ENCODE measurements around the gene WIPF1.
"Not testable (repeated sequence)": the region's sequence is repeated elsewhere in the genome, so short reads cannot be mapped to it uniquely, and the experiment has no call there.

WIPF1 gene

GRCh38 chr2:174571669-174572323, 25.8 kb downstream of the WIPF1 start:
- no peak for DNase-seq (ENCODE audit: low read depth in 2 of 2)

- DNase-seq (ENCODE audit: low read depth in 2 of 2), result no peak
These were observed 27.2 kb downstream of the WIPF1 start for GRCh38 chr2:174570318-174570958.

- DNase-seq (ENCODE audit: low read depth in 2 of 2), result no peak
These were observed 27.9 kb downstream of the WIPF1 start for GRCh38 chr2:174569678-174570077.

GRCh38 chr2:174568425-174568824, 29.2 kb downstream of the WIPF1 start:
- no peak for DNase-seq (ENCODE audit: low read depth in 2 of 2)

- no peak for DNase-seq (ENCODE audit: low read depth in 2 of 2)
These were observed 30.7 kb downstream of the WIPF1 start for GRCh38 chr2:174566871-174567270.

- no peak for DNase-seq (ENCODE audit: low read depth in 2 of 2)
These were observed 33.9 kb downstream of the WIPF1 start for GRCh38 chr2:174563530-174564282.

- DNase-seq (ENCODE audit: low read depth in 2 of 2), result no peak
These were observed 35.6 kb downstream of the WIPF1 start for GRCh38 chr2:174561972-174562370.

- no peak for DNase-seq (ENCODE audit: low read depth in 2 of 2)
These were observed 36.2 kb downstream of the WIPF1 start for GRCh38 chr2:174561283-174561971.

GRCh38 chr2:174560737-174561136, 36.9 kb downstream of the WIPF1 start:
- DNase-seq (ENCODE audit: low read depth in 2 of 2), result no peak

GRCh38 chr2:174555998-174556397, 41.6 kb downstream of the WIPF1 start:
- DNase-seq (ENCODE audit: low read depth in 2 of 2), result no peak

GRCh38 chr2:174554529-174555150, 43.0 kb downstream of the WIPF1 start:
- DNase-seq (ENCODE audit: low read depth in 2 of 2), result no peak

- DNase-seq (ENCODE audit: low read depth in 2 of 2), result peak in 1 of 2 donors; percentile 2
These were observed 43.7 kb downstream of the WIPF1 start for GRCh38 chr2:174553811-174554493.

- no peak for DNase-seq (ENCODE audit: low read depth in 2 of 2)
These were observed 44.7 kb downstream of the WIPF1 start for GRCh38 chr2:174552880-174553279.

- DNase-seq (ENCODE audit: low read depth in 2 of 2), result no peak
These were observed 45.9 kb downstream of the WIPF1 start for GRCh38 chr2:174551697-174552096.

- not testable (repeated sequence) for DNase-seq (ENCODE audit: low read depth in 2 of 2)
These were observed 49.0 kb downstream of the WIPF1 start for GRCh38 chr2:174548646-174549045.

GRCh38 chr2:174548021-174548420, 49.6 kb downstream of the WIPF1 start:
- DNase-seq (ENCODE audit: low read depth in 2 of 2), result not testable (repeated sequence)

GRCh38 chr2:174546519-174547506, 50.8 kb downstream of the WIPF1 start:
- no peak for DNase-seq (ENCODE audit: low read depth in 2 of 2)

GRCh38 chr2:174545240-174545639, 52.4 kb downstream of the WIPF1 start:
- no peak for DNase-seq (ENCODE audit: low read depth in 2 of 2)

- no peak for DNase-seq (ENCODE audit: low read depth in 2 of 2)
These were observed 52.8 kb downstream of the WIPF1 start for GRCh38 chr2:174544802-174545201.

GRCh38 chr2:174544156-174544555, 53.4 kb downstream of the WIPF1 start:
- DNase-seq (ENCODE audit: low read depth in 2 of 2), result no peak

Data from activated CD8-positive, alpha-beta memory T cell treated with anti-CD3 and anti-CD28 coated beads for 4 hours (primary cell).